B cell (primary cell): ENCODE data around the gene JMJD1C. TPM values are rescaled to one million over a fixed set of nuclear protein-coding genes. Genes with fewer than 3 reads are reported as not detected.
"Not testable (repeated sequence)": the region's sequence is repeated elsewhere in the genome, so short reads cannot be mapped to it uniquely, and the experiment has no call there.

Experiments
- ATAC-seq: fragments of 200-7000 bp; cut with Tn5 transposase; one replicate; pipeline ENCODE4 v1.10.0; 2021; ENCODE audit warnings: low read depth, mild to moderate bottlenecking, moderate number of reproducible peaks, moderate library complexity
- CTCF ChIA-PET: fragments of 350-600 bp; sonication (Branson Sonifier 250); formaldehyde crosslinking; loops from one replicate; lab custom pipeline; 2021; ENCODE audit warnings: antibody characterized with exemption, inconsistent platforms; lab: Charles Lee
- POLR2A ChIA-PET: fragments of 350-600 bp; sonication (Branson Sonifier 250); formaldehyde crosslinking; loops from one replicate; lab custom pipeline; 2021; ENCODE audit warnings: antibody characterized with exemption; lab: Charles Lee
- DNase-seq: peaks from one replicate; pipeline ENCODE4 v3.0.0; 2013
- H2AFZ ChIP-seq: 2 replicates; pipeline ENCODE4 v1.6.1; 2012; ENCODE audit warnings: mild to moderate bottlenecking, low read depth, low read length; ENCODE audit not compliant: insufficient read depth, poor library complexity, severe bottlenecking
- H3K27ac ChIP-seq, 2 donors: 1 replicate in 1 of 2; 2 replicates in 1 of 2; pipeline ENCODE4 v1.5.1; 2012 to 2013; ENCODE audit warnings: low read length in 2 of 2, mild to moderate bottlenecking in 2 of 2, moderate library complexity in 1 of 2
- H3K27me3 ChIP-seq, 4 experiments: fragments of 200-600 bp in 1 of 4; sonication (generic) in 1 of 4; replicated peaks in 1 of 4; 1 replicate in 2 of 4; 2 replicates in 2 of 4; pipeline versions ENCODE4 v1.6.1 to v1.7.0; 2013 to 2016; ENCODE audit warnings: low read length in 3 of 4, mild to moderate bottlenecking in 2 of 4, mixed read lengths in 1 of 4, moderate library complexity in 1 of 4; ENCODE audit not compliant: insufficient read depth in 4 of 4, control insufficient read depth in 3 of 4; ENCODE audit errors: control extremely low read depth in 1 of 4
- H3K36me3 ChIP-seq, 2 experiments: replicated peaks in 1 of 2; 1 replicate in 1 of 2; 2 replicates in 1 of 2; pipeline versions ENCODE4 v1.6.1 to v1.7.1; 2013; ENCODE audit warnings: low read length in 1 of 2; ENCODE audit not compliant: insufficient read depth in 2 of 2, control insufficient read depth in 1 of 2; ENCODE audit errors: control extremely low read depth in 1 of 2, extremely low read depth in 1 of 2
- H3K4me1 ChIP-seq, 2 donors: fragments of 200-600 bp in 1 of 2; sonication (generic) in 1 of 2; 1 replicate in 1 of 2; 2 replicates in 1 of 2; pipeline versions ENCODE4 v1.5.1 to v1.6.1; 2013 to 2017; ENCODE audit warnings: low read length in 2 of 2; ENCODE audit not compliant: control insufficient read depth in 2 of 2, insufficient read depth in 2 of 2
- H3K4me2 ChIP-seq: replicated peaks from 2 replicates; pipeline ENCODE3; 2012; ENCODE audit warnings: mild to moderate bottlenecking, low read depth, low read length; ENCODE audit not compliant: poor library complexity, severe bottlenecking
- H3K4me3 ChIP-seq, 5 experiments: fragments of 200-600 bp in 1 of 5; sonication (generic) in 1 of 5; 1 replicate in 3 of 5; 2 replicates in 2 of 5; pipeline versions ENCODE4 v1.5.1 to v1.7.0; 2011 to 2016; ENCODE audit warnings: low read length in 4 of 5, mild to moderate bottlenecking in 4 of 5, low read depth in 2 of 5, control low read depth in 1 of 5, moderate library complexity in 1 of 5; ENCODE audit not compliant: insufficient read depth in 1 of 5; ENCODE audit errors: control extremely low read depth in 1 of 5, extremely low read depth in 1 of 5
- H3K79me2 ChIP-seq: fragments of 200-600 bp; sonication (generic); one replicate; pipeline ENCODE4 v1.6.0; 2016; ENCODE audit warnings: low read length; ENCODE audit not compliant: control insufficient read depth, insufficient read depth
- H3K9ac ChIP-seq: fragments of 200-600 bp; sonication (generic); 2 replicates; pipeline ENCODE4 v1.6.1; 2017; ENCODE audit warnings: mild to moderate bottlenecking, low read length, moderate library complexity
- H3K9me3 ChIP-seq, 3 donors: one replicate each; pipeline versions ENCODE4 v1.6.1 to v1.7.1; 2013; ENCODE audit warnings: low read length in 2 of 3; ENCODE audit not compliant: control insufficient read depth in 2 of 3, insufficient read depth in 1 of 3; ENCODE audit errors: control extremely low read depth in 1 of 3
- H4K20me1 ChIP-seq: 2 replicates; pipeline ENCODE4 v1.6.0; 2012; ENCODE audit warnings: mild to moderate bottlenecking, low read length; ENCODE audit not compliant: insufficient read depth, control insufficient read depth, poor library complexity, severe bottlenecking
- H3K27ac Mint-ChIP-seq: one replicate; pipeline ENCODE4 v1.8.0; 2021; ENCODE audit warnings: mixed read lengths
- H3K27me3 Mint-ChIP-seq: one replicate; pipeline ENCODE4 v1.8.0; 2021; ENCODE audit warnings: mixed read lengths
- H3K4me1 Mint-ChIP-seq: one replicate; pipeline ENCODE4 v1.8.0; 2021; ENCODE audit warnings: mixed read lengths
- H3K4me3 Mint-ChIP-seq: one replicate; pipeline ENCODE4 v1.8.0; 2021; ENCODE audit warnings: mixed read lengths
- H3K9me3 Mint-ChIP-seq: one replicate; pipeline ENCODE4 v1.8.0; 2022; ENCODE audit warnings: mixed read lengths; ENCODE audit not compliant: insufficient read depth
- EZH2 ChIP-seq: IDR thresholded peaks from 2 replicates; pipeline ENCODE4 v1.6.1; 2012; ENCODE audit warnings: borderline replicate concordance, low read depth, mild to moderate bottlenecking, moderate library complexity, low read length; ENCODE audit not compliant: insufficient read depth, poor library complexity, severe bottlenecking
- WGBS: methylation state at CpG from one replicate; pipeline ENCODE4 v1.1.5; 2013; ENCODE audit warnings: missing lambda C conversion rate; ENCODE audit not compliant: insufficient coverage; 5-methylcytosine and 5-hydroxymethylcytosine counted together
- intact Hi-C: fragments of 100-400 bp; cut with micrococcal nuclease; formaldehyde crosslinking; loops from one replicate; pipeline ENCODE4 v1.10.0; 2022
- polyA plus RNA-seq: library from polyadenylated mRNA; depleted of rRNA; stranded (reverse); fragments of >200 nt; gene quantifications from 2 replicates; pipeline ENCODE4 v1.2.3, GENCODE V29; 2012
- total RNA-seq, 2 donors: library from RNA; stranded (reverse); fragments of 120-200 nt in 1 of 2; gene quantifications; 1 replicate in 1 of 2; 2 replicates in 1 of 2; pipeline versions ENCODE4 v1.2.3 to v1.2.4, GENCODE V29; 2013 to 2022
- TF ChIP-seq, protein P1 (sequence below): fragments of 200-600 bp; IDR thresholded peaks from one replicate; pipeline ENCODE4 v1.8.0; 2022; ENCODE audit warnings: antibody characterized with exemption, mild to moderate bottlenecking

Gene JMJD1C
- total and polyA plus RNA-seq, 2 donors (not counting 1 experiment from before 2014, with no cell fraction given) = 81.8 to 235 TPM

DNA sequence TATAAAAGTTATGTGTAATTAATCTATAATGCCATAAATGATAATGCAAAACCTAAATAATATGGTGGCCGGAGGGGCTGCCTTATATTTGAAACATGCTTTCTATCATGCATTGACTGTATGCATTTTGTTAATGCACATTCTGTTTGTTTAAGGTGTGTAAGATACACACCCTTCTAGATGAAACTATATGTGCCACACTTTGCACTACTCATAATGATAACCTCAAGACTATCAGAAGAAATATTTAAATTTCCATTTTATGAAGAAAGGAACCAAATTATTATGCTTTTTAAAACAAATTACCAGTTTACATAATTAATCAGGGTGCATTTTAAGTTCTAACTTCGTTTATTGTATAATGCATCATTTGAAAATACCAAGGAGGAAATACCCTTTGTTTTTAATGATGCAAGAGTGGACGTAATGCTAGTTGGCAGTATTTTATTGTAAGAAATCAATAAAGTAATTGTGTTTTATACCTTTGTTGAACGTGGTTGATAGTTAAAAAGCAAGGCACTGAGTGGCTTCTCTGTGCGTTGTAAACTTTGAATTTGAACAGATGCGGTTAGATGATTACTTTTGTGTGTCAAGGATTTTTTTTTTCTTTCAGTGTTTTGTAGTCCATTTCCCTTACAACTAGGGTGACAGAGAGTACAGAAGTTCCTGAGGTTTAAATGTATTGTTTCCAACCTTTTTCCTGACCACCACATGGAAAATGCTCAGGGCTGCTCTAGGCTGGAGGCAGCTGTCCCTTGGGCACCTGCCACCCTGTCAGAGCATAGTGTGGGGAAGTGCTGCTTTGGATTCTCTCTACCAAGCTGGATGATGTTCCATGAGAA lies 311.0 kb downstream of the JMJD1C start:
- Mint-ChIP-seq H3K9me3 (no peaks in the 10 kb centered on the region), H3K27me3 (no peaks in the 10 kb centered on the region), H3K4me1 (peaks cover 7% of the 10 kb centered on the region), H3K4me3 (no peak overlapping the region), H3K27ac (no peak overlapping the region)
- H3K27me3 ChIP-seq = no peaks in the 10 kb centered on the region
- H3K9ac ChIP-seq = no peak overlapping the region
- no peak overlapping the region for H3K4me2 ChIP-seq
- 94% methylated on average over 2 of the region's 6 CpGs for WGBS
- no peak overlapping the region for H3K27ac ChIP-seq
- no peak for DNase-seq
- peaks cover 31% of the 10 kb centered on the region for H4K20me1 ChIP-seq
- ChIA-PET CTCF (interaction anchor here (1.1 to 5.5 kb wide), 4 partner anchors 11 to 716 kb away, joined by 3 to 83 read pairs (median 60); no protein-coding TSS in a partner anchor), POLR2A (no interaction called here)
- intact Hi-C loops = no loop called here
- TF ChIP-seq, protein P1, sequence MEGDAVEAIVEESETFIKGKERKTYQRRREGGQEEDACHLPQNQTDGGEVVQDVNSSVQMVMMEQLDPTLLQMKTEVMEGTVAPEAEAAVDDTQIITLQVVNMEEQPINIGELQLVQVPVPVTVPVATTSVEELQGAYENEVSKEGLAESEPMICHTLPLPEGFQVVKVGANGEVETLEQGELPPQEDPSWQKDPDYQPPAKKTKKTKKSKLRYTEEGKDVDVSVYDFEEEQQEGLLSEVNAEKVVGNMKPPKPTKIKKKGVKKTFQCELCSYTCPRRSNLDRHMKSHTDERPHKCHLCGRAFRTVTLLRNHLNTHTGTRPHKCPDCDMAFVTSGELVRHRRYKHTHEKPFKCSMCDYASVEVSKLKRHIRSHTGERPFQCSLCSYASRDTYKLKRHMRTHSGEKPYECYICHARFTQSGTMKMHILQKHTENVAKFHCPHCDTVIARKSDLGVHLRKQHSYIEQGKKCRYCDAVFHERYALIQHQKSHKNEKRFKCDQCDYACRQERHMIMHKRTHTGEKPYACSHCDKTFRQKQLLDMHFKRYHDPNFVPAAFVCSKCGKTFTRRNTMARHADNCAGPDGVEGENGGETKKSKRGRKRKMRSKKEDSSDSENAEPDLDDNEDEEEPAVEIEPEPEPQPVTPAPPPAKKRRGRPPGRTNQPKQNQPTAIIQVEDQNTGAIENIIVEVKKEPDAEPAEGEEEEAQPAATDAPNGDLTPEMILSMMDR = no peak
- TF ChIP-seq EZH2 = no peak
- no peak overlapping the region for H2AFZ ChIP-seq
- no peaks in the 10 kb centered on the region for H3K9me3 ChIP-seq
- no peak overlapping the region for H3K4me3 ChIP-seq
- peaks cover 32% of the 10 kb centered on the region for H3K79me2 ChIP-seq
- ATAC-seq = no peak
- no peaks in the 10 kb centered on the region for H3K4me1 ChIP-seq
- H3K36me3 ChIP-seq = peaks cover 9 to 46% of the 10 kb centered on the region in 2 experiments

DNA sequence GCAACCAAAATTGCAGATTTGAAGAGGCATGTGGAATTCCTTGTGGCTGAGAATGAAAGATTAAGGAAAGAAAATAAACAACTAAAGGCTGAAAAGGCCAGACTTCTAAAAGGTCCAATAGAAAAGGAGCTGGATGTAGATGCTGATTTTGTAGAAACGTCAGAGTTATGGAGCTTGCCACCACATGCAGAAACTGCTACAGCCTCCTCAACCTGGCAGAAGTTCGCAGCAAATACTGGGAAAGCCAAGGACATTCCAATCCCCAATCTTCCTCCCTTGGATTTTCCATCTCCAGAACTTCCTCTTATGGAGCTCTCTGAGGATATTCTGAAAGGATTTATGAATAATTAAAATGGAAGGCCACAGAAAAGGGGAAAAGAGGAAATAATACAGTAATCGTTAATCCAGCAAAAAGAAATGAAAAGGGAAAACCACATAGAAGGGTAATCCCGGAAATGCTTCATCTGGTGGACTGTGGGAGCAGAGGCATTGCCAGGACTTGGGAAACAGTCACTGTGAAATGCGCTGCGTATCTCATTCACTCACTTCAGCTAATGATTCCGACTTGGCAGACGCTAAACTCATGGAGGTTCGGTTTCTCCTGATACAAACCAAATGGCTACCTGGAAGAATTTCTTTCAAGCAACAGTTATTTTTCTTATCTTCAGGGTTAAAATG lies 311.8 kb downstream of the JMJD1C start:
- 94% methylated on average over 4 of the region's 9 CpGs for WGBS
- H3K27ac ChIP-seq, H3K9ac ChIP-seq, H3K27ac Mint-ChIP-seq, H3K4me1 ChIP-seq, intact Hi-C loops, H3K9me3 Mint-ChIP-seq, CTCF ChIA-PET, DNase-seq, H2AFZ ChIP-seq, H3K4me3 Mint-ChIP-seq, H3K4me3 ChIP-seq, H3K27me3 Mint-ChIP-seq, H3K27me3 ChIP-seq, ATAC-seq, H3K9me3 ChIP-seq, H3K4me2 ChIP-seq, POLR2A ChIA-PET, H3K4me1 Mint-ChIP-seq: not testable (repeated sequence)
- Histone ChIP-seq H3K79me2 (peaks cover 40% of the 10 kb centered on the region), H4K20me1 (peaks cover 33% of the 10 kb centered on the region), H3K36me3 (peaks cover 9 to 49% of the 10 kb centered on the region in 2 experiments)
